Measurements from ENCODE around the gene MTHFR.

GRCh38 chr1:11833497-11833896 is 27.7 kb upstream of the MTHFR start:
- TF ChIP-seq, protein P1, sequence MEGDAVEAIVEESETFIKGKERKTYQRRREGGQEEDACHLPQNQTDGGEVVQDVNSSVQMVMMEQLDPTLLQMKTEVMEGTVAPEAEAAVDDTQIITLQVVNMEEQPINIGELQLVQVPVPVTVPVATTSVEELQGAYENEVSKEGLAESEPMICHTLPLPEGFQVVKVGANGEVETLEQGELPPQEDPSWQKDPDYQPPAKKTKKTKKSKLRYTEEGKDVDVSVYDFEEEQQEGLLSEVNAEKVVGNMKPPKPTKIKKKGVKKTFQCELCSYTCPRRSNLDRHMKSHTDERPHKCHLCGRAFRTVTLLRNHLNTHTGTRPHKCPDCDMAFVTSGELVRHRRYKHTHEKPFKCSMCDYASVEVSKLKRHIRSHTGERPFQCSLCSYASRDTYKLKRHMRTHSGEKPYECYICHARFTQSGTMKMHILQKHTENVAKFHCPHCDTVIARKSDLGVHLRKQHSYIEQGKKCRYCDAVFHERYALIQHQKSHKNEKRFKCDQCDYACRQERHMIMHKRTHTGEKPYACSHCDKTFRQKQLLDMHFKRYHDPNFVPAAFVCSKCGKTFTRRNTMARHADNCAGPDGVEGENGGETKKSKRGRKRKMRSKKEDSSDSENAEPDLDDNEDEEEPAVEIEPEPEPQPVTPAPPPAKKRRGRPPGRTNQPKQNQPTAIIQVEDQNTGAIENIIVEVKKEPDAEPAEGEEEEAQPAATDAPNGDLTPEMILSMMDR (conservative IDR thresholded peaks at IDR 0.05), result no peak
- no peak for TF ChIP-seq EZH2 (IDR thresholded peaks at IDR 0.05; ENCODE audit: low read depth)

All from PC-9 (cell line).